Activated CD4-positive, alpha-beta memory T cell treated with anti-CD3 and anti-CD28 coated beads for 36 hours (primary cell): ENCODE measurements around the gene RNF214. TPM values are rescaled to one million over a fixed set of nuclear protein-coding genes. Genes with fewer than 3 reads are reported as not detected.

Experiments
- CTCF ChIA-PET: fragments of 350-600 bp; sonication (Branson Sonifier 250); formaldehyde crosslinking; loops from one replicate; lab custom pipeline; 2021; ENCODE audit warnings: antibody characterized with exemption, inconsistent platforms; lab: Charles Lee
- POLR2A ChIA-PET: fragments of 350-600 bp; sonication (Branson Sonifier 250); formaldehyde crosslinking; loops from one replicate; lab custom pipeline; 2021; ENCODE audit warnings: antibody characterized with exemption; lab: Charles Lee
- DNase-seq: peaks from one replicate; pipeline ENCODE4 v3.0.0-alpha.2; 2020
- H3K27ac Mint-ChIP-seq: one replicate; pipeline ENCODE4 v1.8.0; 2021; ENCODE audit warnings: mixed read lengths
- H3K27me3 Mint-ChIP-seq: one replicate; pipeline ENCODE4 v1.8.0; 2021; ENCODE audit warnings: mixed read lengths
- H3K36me3 Mint-ChIP-seq: one replicate; pipeline ENCODE4 v1.8.0; 2021; ENCODE audit warnings: mixed read lengths
- H3K4me1 Mint-ChIP-seq: one replicate; pipeline ENCODE4 v1.8.0; 2021; ENCODE audit warnings: low read depth, mixed read lengths
- H3K4me3 Mint-ChIP-seq: one replicate; pipeline ENCODE4 v1.8.0; 2021; ENCODE audit warnings: mild to moderate bottlenecking, mixed read lengths
- H3K9me3 Mint-ChIP-seq: one replicate; pipeline ENCODE4 v1.8.0; 2021; ENCODE audit warnings: mixed read lengths
- intact Hi-C: fragments of 100-400 bp; cut with micrococcal nuclease; formaldehyde crosslinking; loops from one replicate; pipeline ENCODE4 v1.15.1; 2023
- total RNA-seq, 2 experiments: library from RNA; stranded (reverse); gene quantifications; one replicate each; pipeline ENCODE4 v1.2.3, GENCODE V29; 2021

Gene RNF214
- total RNA-seq, 2 experiments from 2014 or later, result 16.9 to 18.3 TPM

- ChIA-PET POLR2A (interaction anchor here (0.6 kb wide), 1 partner anchor 408 kb away, joined by 3 read pairs; no protein-coding TSS in a partner anchor), CTCF (interaction anchor here (1.2 to 5.6 kb wide), 4 partner anchors 15 to 100 kb away, joined by 3 to 61 read pairs (median 6); partner anchors contain the start of genes CEP164, PAFAH1B2 and SIDT2)
- H3K4me1 Mint-ChIP-seq, result peaks cover 29% of the 10 kb centered on the region
- H3K36me3 Mint-ChIP-seq, result peaks cover 66% of the 10 kb centered on the region
- H3K4me3 Mint-ChIP-seq, result no peak overlapping the region
- H3K27ac Mint-ChIP-seq, result peak overlapping the region; percentile 65
- intact Hi-C loops, result no loop called here
- H3K9me3 Mint-ChIP-seq, result no peaks in the 10 kb centered on the region
- DNase-seq, result no peak
- H3K27me3 Mint-ChIP-seq, result no peaks in the 10 kb centered on the region
These were observed 4.4 kb upstream of the RNF214 start for GRCh38 chr11:117228091-117228490.

DNA sequence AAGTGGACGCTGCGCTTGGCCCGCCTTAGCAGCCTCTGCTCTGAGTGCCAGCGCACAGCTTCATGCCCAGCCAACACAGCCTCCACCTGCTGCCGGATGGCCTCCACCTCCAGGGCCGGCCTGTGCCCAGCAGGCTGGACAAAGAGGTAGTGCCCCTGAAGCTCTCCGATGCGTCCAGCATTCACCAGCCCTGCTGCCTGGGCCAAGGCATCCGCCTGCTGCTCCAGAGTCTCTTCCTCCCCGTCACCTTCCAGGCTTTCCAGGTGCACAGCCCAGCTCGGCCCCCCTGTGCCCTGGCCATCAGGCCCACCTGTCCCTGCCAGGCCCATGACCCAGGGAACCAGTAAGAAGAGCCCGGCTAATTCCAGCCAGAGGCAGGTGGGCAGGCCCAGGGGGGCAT, 3.1 kb upstream of the RNF214 start:
- ChIA-PET CTCF (interaction anchor here (1.2 to 5.6 kb wide), 5 partner anchors 9 to 439 kb away, joined by 3 to 61 read pairs (median 16); partner anchors contain the start of genes APOA5 and SIDT2), POLR2A (interaction anchor here (1.3 to 3.3 kb wide), 3 partner anchors 50 to 205 kb away, joined by 4 to 22 read pairs (median 17); partner anchors contain the start of genes CEP164 and SIDT2)
- Mint-ChIP-seq H3K27me3 (no peaks in the 10 kb centered on the region), H3K4me3 (peak overlapping the region; percentile 99), H3K4me1 (peaks cover 42% of the 10 kb centered on the region), H3K36me3 (peaks cover 56% of the 10 kb centered on the region), H3K27ac (peak overlapping the region; percentile 98), H3K9me3 (no peaks in the 10 kb centered on the region)
- intact Hi-C loops, result no loop called here
- DNase-seq, result no peak

DNA sequence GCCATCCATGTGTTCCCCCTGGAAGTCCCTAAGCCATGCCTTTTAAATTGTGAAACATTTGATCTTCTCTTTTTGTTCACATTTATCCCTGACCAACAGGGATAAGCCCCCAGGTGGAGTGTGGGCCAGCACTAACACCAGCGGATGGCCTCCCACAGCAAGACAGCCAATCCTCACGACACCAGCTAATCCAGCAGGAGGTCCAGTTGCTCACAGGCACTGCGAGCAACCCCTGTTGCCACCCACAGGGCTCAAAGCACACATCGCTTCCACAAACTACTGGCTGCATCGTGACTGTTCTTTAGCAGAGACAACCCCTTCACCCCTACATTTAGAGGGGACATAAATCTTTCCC, 2.6 kb upstream of the RNF214 start:
- intact Hi-C loops, result loop anchor here (1.0 to 5.0 kb wide), 9 partner anchors 52 to 757 kb away; partner anchors contain the start of genes BUD13, IL10RA, SIDT2 and ZPR1
- Mint-ChIP-seq H3K27ac (peak overlapping the region; percentile 98), H3K4me3 (peak overlapping the region; percentile 99), H3K36me3 (peaks cover 52% of the 10 kb centered on the region), H3K4me1 (peaks cover 43% of the 10 kb centered on the region), H3K27me3 (no peaks in the 10 kb centered on the region), H3K9me3 (no peaks in the 10 kb centered on the region)
- ChIA-PET CTCF (interaction anchor here (1.0 to 2.8 kb wide), 5 partner anchors 8 to 439 kb away, joined by 3 to 21 read pairs (median 9); partner anchors contain the start of genes APOA5 and SIDT2), POLR2A (interaction anchor here (0.6 to 3.3 kb wide), 9 partner anchors 51 to 453 kb away, joined by 3 to 22 read pairs (median 5); partner anchors contain the start of genes CEP164, PAFAH1B2 and SIDT2)
- DNase-seq, result no peak

DNA sequence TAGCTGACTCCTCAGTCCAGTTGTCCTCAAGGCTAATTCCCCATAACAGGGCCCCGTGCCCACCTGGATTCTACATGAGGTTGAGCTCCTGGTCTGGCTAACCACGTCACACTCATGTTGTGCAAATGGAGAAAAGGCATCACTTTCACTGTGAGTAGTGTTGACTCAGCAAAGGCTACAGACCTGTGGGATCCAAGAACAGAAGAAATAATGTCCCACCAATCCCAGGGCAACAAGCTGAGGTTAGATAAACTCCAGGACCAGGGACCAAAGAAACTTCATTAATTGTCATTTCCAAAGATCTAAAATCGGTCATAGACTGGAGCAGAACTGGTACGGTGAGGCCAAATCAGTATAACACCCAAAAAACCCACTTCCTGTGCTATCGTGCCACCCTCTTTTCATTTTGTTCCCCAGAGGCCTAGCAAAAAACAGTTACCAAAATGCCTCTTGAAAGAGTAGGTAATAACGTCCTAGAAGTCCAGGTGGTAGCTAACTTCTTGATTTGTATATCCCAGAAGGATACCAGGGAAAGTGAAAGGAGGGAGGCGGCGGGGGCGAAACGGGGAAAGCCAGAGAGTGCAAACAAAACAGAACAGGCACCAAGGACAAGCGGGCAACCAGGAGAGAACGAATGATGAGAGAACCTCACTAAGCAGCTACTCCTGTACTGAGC, 2.0 kb upstream of the RNF214 start:
- peaks cover 46% of the 10 kb centered on the region for H3K36me3 Mint-ChIP-seq
- POLR2A ChIA-PET, result interaction anchor here (0.6 to 3.3 kb wide), 9 partner anchors 51 to 454 kb away, joined by 3 to 22 read pairs (median 5); partner anchors contain the start of genes CEP164, PAFAH1B2 and SIDT2
- peaks cover 43% of the 10 kb centered on the region for H3K4me1 Mint-ChIP-seq
- H3K4me3 Mint-ChIP-seq, result peak overlapping the region; percentile 99
- peak; percentile 77 for DNase-seq
- intact Hi-C loops, result loop anchor here (1.0 to 5.0 kb wide), 9 partner anchors 52 to 757 kb away; partner anchors contain the start of genes BUD13, IL10RA, SIDT2 and ZPR1
- no peaks in the 10 kb centered on the region for H3K27me3 Mint-ChIP-seq
- H3K9me3 Mint-ChIP-seq, result no peaks in the 10 kb centered on the region
- peak overlapping the region; percentile 98 for H3K27ac Mint-ChIP-seq
- CTCF ChIA-PET, result interaction anchor here (0.7 to 2.8 kb wide), 9 partner anchors 8 to 440 kb away, joined by 3 to 21 read pairs (median 6); partner anchors contain the start of genes APOA5, CEP164 and SIDT2

- intact Hi-C loops, result loop anchor here (1.0 to 5.0 kb wide), 9 partner anchors 53 to 756 kb away; partner anchors contain the start of genes BUD13, IL10RA, SIDT2 and ZPR1
- peak overlapping the region; percentile 99 for H3K4me3 Mint-ChIP-seq
- ChIA-PET CTCF (interaction anchor here (0.7 to 2.8 kb wide), 11 partner anchors 9 to 440 kb away, joined by 3 to 21 read pairs (median 4); partner anchors contain the start of genes APOA5, CEP164, PAFAH1B2 and SIDT2), POLR2A (interaction anchor here (1.3 to 3.3 kb wide), 6 partner anchors 52 to 378 kb away, joined by 3 to 22 read pairs (median 6); partner anchors contain the start of genes CEP164, PAFAH1B2 and SIDT2)
- peaks cover 44% of the 10 kb centered on the region for H3K36me3 Mint-ChIP-seq
- H3K27ac Mint-ChIP-seq, result peak overlapping the region; percentile 98
- H3K27me3 Mint-ChIP-seq, result no peaks in the 10 kb centered on the region
- DNase-seq, result no peak
- H3K4me1 Mint-ChIP-seq, result peaks cover 43% of the 10 kb centered on the region
- H3K9me3 Mint-ChIP-seq, result no peaks in the 10 kb centered on the region
These were observed 1.3 kb upstream of the RNF214 start for GRCh38 chr11:117230999-117231841.

DNA sequence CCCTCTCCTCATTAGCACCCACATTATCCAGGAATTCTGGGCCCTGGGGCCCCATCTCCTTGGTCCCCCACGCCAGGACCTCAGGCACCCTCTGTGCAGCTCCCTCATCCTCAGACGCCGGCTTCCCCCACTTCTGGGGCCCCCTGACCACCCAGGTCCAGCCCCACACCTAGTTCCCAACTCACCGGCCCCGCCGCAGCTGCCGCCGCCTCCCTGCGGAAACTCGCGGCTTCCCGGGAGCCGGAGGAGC, 704 bp upstream of the RNF214 start, which contains the start of gene PCSK7:
Gene PCSK7 (minus strand): TSS at position 232 of the 250 bp plus-strand sequence. CDS start 2,229 bp downstream, outside the sequence.
- peaks cover 39% of the 10 kb centered on the region for H3K36me3 Mint-ChIP-seq
- peak within 1 kb of the TSS; percentile 98 for H3K27ac Mint-ChIP-seq
- ChIA-PET POLR2A (interaction anchor here (1.3 to 3.3 kb wide), 4 partner anchors 52 to 378 kb away, joined by 3 to 22 read pairs (median 11); partner anchors contain the start of genes CEP164 and SIDT2), CTCF (interaction anchor here (0.8 to 2.8 kb wide), 9 partner anchors 10 to 441 kb away, joined by 3 to 21 read pairs (median 6); partner anchors contain the start of genes APOA5, CEP164, PAFAH1B2 and SIDT2)
- H3K4me1 Mint-ChIP-seq, result peaks cover 41% of the 10 kb centered on the region
- no peaks in the 10 kb centered on the region for H3K27me3 Mint-ChIP-seq
- intact Hi-C loops, result loop anchor here (1.0 to 5.0 kb wide), 7 partner anchors 96 to 756 kb away; partner anchors contain the start of genes BUD13, CEP164, IL10RA and ZPR1
- H3K4me3 Mint-ChIP-seq, result peak within 1 kb of the TSS; percentile 99
- H3K9me3 Mint-ChIP-seq, result no peaks in the 10 kb centered on the region
- DNase-seq, result peak; percentile 73

- Mint-ChIP-seq H3K9me3 (no peaks in the 10 kb centered on the region), H3K4me1 (peaks cover 37% of the 10 kb centered on the region), H3K4me3 (peak overlapping the region; percentile 82), H3K27me3 (no peaks in the 10 kb centered on the region), H3K27ac (peak overlapping the region; percentile 69), H3K36me3 (peaks cover 29% of the 10 kb centered on the region)
- POLR2A ChIA-PET, result no interaction called here
- CTCF ChIA-PET, result interaction anchor here (1.5 to 2.6 kb wide), 3 partner anchors 11 to 95 kb away, joined by 3 to 14 read pairs (median 4); partner anchors contain the start of gene CEP164
- intact Hi-C loops, result loop anchor here (1.0 to 5.0 kb wide), 7 partner anchors 94 to 754 kb away; partner anchors contain the start of genes BUD13, CEP164, IL10RA and ZPR1
- DNase-seq, result peak; percentile 29
These were observed 489 bp downstream of the RNF214 start for GRCh38 chr11:117232911-117233409.

DNA sequence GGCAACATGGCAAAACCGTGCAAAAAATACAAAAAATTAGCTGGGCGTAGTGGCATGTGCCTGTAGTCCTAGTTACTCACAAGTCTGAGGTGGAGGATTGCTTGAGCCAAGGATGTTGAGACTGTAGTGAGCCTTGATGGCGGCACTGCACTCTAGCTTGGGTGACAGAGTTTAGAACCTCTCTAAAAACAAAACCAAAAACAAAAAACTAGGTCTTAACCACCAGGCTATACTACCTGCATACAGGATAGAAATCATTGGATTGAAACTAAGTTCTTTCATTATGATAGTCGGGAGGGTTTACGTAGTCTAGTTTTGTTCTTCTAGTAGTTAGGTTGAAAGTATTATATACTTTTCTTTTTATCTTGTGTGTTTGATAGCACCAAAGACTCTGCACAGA, 5.8 kb downstream of the RNF214 start:
- Mint-ChIP-seq H3K4me1 (peaks cover 20% of the 10 kb centered on the region), H3K27me3 (no peaks in the 10 kb centered on the region), H3K36me3 (peaks cover 10% of the 10 kb centered on the region), H3K9me3 (no peaks in the 10 kb centered on the region), H3K27ac (peak overlapping the region; percentile 33), H3K4me3 (no peak overlapping the region)
- POLR2A ChIA-PET, result no interaction called here
- DNase-seq, result no peak
- intact Hi-C loops, result no loop called here
- CTCF ChIA-PET, result interaction anchor here (1.0 to 1.3 kb wide), 2 partner anchors 11 to 188 kb away, joined by 3 to 4 read pairs; no protein-coding TSS in a partner anchor

GRCh38 chr11:117239295-117239694, 6.8 kb downstream of the RNF214 start:
- H3K9me3 Mint-ChIP-seq, result no peaks in the 10 kb centered on the region
- no peaks in the 10 kb centered on the region for H3K27me3 Mint-ChIP-seq
- intact Hi-C loops, result no loop called here
- H3K4me1 Mint-ChIP-seq, result peaks cover 10% of the 10 kb centered on the region
- H3K36me3 Mint-ChIP-seq, result peaks cover 12% of the 10 kb centered on the region
- H3K4me3 Mint-ChIP-seq, result no peak overlapping the region
- ChIA-PET POLR2A (no interaction called here), CTCF (interaction anchor here (1.0 to 1.4 kb wide), 2 partner anchors 13 to 49 kb away, joined by 3 read pairs; no protein-coding TSS in a partner anchor)
- H3K27ac Mint-ChIP-seq, result no peak overlapping the region
- no peak for DNase-seq

GRCh38 chr11:117248341-117248740, 15.9 kb downstream of the RNF214 start:
- Mint-ChIP-seq H3K36me3 (peaks cover 34% of the 10 kb centered on the region), H3K27me3 (no peaks in the 10 kb centered on the region), H3K9me3 (no peaks in the 10 kb centered on the region), H3K4me1 (no peaks in the 10 kb centered on the region), H3K4me3 (no peak overlapping the region), H3K27ac (no peak overlapping the region)
- ChIA-PET POLR2A (no interaction called here), CTCF (no interaction called here)
- intact Hi-C loops, result no loop called here
- no peak for DNase-seq

- intact Hi-C loops, result no loop called here
- no peak overlapping the region for H3K4me3 Mint-ChIP-seq
- no peaks in the 10 kb centered on the region for H3K9me3 Mint-ChIP-seq
- peaks cover 36% of the 10 kb centered on the region for H3K36me3 Mint-ChIP-seq
- no peaks in the 10 kb centered on the region for H3K27me3 Mint-ChIP-seq
- no peak for DNase-seq
- POLR2A ChIA-PET, result no interaction called here
- CTCF ChIA-PET, result no interaction called here
- no peaks in the 10 kb centered on the region for H3K4me1 Mint-ChIP-seq
- no peak overlapping the region for H3K27ac Mint-ChIP-seq
These were observed 17.1 kb downstream of the RNF214 start for GRCh38 chr11:117249571-117249970.
